ENCODE results near the gene TMEM255B. TPM values are rescaled to one million over a fixed set of nuclear protein-coding genes. Genes with fewer than 3 reads are reported as not detected.

The TMEM255B gene
- total and polyA plus RNA-seq, 4 donors, result 6.0 to 19.6 (median 14.8) TPM

- WGBS, 2 donors, result 21 to 56% methylated on average over 15 of the region's 15 CpGs
- Histone ChIP-seq H3K4me1 (ENCODE audit: control insufficient read depth in 5 of 5, insufficient read depth in 5 of 5, low read length in 5 of 5) (peaks cover 3 to 29% (median 10%) of the 10 kb centered on the region in 5 donors), H3K27ac (ENCODE audit: low read depth in 1 of 2, low read length in 1 of 2) (no peak overlapping the region), H3K4me3 (no peak overlapping the region), H3K9me3 (ENCODE audit: control insufficient read depth in 4 of 4, insufficient read depth in 3 of 4, low read length in 3 of 4) (no peaks in the 10 kb centered on the region), H3K9ac (ENCODE audit: insufficient read depth in 1 of 2, low read length in 2 of 2) (no peak overlapping the region), H3K27me3 (ENCODE audit: control insufficient read depth in 3 of 3, insufficient read depth in 3 of 3, low read length in 2 of 3) (no peaks in the 10 kb centered on the region), H3K36me3 (ENCODE audit: control insufficient read depth in 4 of 4, insufficient read depth in 4 of 4, low read length in 4 of 4) (peaks cover 0 to 17% (median 0%) of the 10 kb centered on the region in 4 donors)
- ATAC-seq (ENCODE audit: insufficient read depth, low FRiP score) (no peak), DNase-seq (no peak)
- TF ChIP-seq, protein P1, sequence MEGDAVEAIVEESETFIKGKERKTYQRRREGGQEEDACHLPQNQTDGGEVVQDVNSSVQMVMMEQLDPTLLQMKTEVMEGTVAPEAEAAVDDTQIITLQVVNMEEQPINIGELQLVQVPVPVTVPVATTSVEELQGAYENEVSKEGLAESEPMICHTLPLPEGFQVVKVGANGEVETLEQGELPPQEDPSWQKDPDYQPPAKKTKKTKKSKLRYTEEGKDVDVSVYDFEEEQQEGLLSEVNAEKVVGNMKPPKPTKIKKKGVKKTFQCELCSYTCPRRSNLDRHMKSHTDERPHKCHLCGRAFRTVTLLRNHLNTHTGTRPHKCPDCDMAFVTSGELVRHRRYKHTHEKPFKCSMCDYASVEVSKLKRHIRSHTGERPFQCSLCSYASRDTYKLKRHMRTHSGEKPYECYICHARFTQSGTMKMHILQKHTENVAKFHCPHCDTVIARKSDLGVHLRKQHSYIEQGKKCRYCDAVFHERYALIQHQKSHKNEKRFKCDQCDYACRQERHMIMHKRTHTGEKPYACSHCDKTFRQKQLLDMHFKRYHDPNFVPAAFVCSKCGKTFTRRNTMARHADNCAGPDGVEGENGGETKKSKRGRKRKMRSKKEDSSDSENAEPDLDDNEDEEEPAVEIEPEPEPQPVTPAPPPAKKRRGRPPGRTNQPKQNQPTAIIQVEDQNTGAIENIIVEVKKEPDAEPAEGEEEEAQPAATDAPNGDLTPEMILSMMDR (IDR thresholded peaks at IDR 0.05; ENCODE audit: control extremely low read depth, extremely low read depth), result no peak
Observed at GRCh38 chr13:113841353-113841650, 82.3 kb downstream of the TMEM255B start.

DNA sequence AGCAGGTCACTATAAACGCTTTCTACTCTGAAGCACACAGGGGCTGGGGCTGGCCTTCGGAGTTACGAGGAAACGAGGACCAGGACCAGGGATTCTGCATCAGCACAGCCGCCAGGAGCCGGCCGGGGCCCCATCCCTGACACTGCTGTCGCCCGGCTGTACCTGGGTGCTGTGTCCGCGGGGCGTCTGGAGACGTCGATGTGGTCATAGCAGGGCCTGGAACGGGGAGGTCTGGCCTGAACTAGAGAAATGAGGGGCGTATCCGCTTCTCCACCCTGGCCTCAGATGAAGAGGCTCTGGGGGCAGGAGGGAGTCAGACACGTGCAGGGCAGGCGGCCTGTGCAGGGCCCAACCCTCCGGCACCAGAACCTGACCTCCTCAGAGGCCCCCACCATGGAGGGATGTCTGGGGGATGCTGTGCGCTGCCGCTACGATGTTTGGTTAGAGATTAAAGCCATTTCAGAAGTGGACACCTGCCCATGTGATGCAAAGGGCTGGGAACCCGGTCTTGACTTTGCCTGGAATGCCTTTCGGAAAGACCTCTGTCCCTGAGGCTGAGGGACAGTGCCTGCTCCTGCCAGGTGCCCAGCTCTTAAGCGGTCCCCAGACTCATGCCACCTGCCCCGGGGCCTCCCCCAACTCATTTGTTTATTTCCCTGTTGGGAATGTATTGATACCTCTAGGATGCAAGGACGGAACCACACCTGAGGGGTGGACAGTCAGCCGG, 83.5 kb downstream of the TMEM255B start:
- ATAC-seq (ENCODE audit: insufficient read depth, low FRiP score) (no peak), DNase-seq (no peak)
- no peak overlapping the region for H3K4me3 ChIP-seq
- H3K27ac ChIP-seq (ENCODE audit: low read depth in 1 of 2, low read length in 1 of 2), result no peak overlapping the region
- H3K9ac ChIP-seq (ENCODE audit: insufficient read depth in 1 of 2, low read length in 2 of 2), result no peak overlapping the region
- 94 to 95% methylated on average over 29 of the region's 29 CpGs for WGBS, 2 donors
- peaks cover 3 to 24% (median 6%) of the 10 kb centered on the region in 5 donors for H3K4me1 ChIP-seq (ENCODE audit: control insufficient read depth in 5 of 5, insufficient read depth in 5 of 5, low read length in 5 of 5)
- H3K9me3 ChIP-seq (ENCODE audit: control insufficient read depth in 4 of 4, insufficient read depth in 3 of 4, low read length in 3 of 4), result no peaks in the 10 kb centered on the region
- TF ChIP-seq, protein P1 (IDR thresholded peaks at IDR 0.05; ENCODE audit: control extremely low read depth, extremely low read depth), result no peak
- no peaks in the 10 kb centered on the region for H3K27me3 ChIP-seq (ENCODE audit: control insufficient read depth in 3 of 3, insufficient read depth in 3 of 3, low read length in 2 of 3)
- H3K36me3 ChIP-seq (ENCODE audit: control insufficient read depth in 4 of 4, insufficient read depth in 4 of 4, low read length in 4 of 4), result peaks cover 0 to 16% (median 0%) of the 10 kb centered on the region in 4 donors

DNA sequence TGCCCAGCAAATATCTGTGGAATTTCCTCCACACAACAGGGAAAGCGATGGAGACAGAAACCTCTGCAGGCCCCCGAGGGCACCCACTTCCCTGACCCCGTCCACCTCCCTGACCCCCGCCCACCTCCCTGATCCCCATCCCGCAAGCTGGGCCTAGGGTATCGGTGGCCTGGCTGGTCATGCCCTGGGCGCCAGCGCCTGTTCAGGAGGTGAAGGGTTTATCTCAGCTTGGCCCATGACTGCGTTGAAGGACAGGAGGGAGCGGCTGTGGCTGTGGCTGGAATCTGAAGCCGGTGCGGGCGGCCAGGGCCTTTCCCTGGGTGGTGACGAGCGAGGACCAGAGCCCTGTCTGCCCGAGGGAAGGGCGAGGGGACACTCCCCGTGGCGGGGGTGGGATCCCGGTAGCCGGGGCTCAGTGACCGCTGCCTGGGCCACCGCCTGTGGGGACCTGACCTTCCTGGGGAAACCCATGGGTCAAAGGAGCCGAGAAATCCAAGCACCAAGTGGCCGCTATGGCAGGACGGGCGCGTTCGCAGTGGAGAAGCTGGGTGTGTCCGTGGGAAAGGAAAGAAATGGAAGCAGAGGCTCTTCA, 84.1 kb downstream of the TMEM255B start:
- H3K36me3 ChIP-seq (ENCODE audit: control insufficient read depth in 4 of 4, insufficient read depth in 4 of 4, low read length in 4 of 4), result peaks cover 0 to 16% (median 0%) of the 10 kb centered on the region in 4 donors
- H3K4me3 ChIP-seq, result no peak overlapping the region
- DNase-seq (no peak), ATAC-seq (ENCODE audit: insufficient read depth, low FRiP score) (no peak)
- H3K9ac ChIP-seq (ENCODE audit: insufficient read depth in 1 of 2, low read length in 2 of 2), result no peak overlapping the region
- peaks cover 3 to 17% (median 6%) of the 10 kb centered on the region in 5 donors for H3K4me1 ChIP-seq (ENCODE audit: control insufficient read depth in 5 of 5, insufficient read depth in 5 of 5, low read length in 5 of 5)
- 91% methylated on average over 26 to 30 of the region's 30 CpGs for WGBS, 2 donors
- H3K27me3 ChIP-seq (ENCODE audit: control insufficient read depth in 3 of 3, insufficient read depth in 3 of 3, low read length in 2 of 3), result no peaks in the 10 kb centered on the region
- H3K9me3 ChIP-seq (ENCODE audit: control insufficient read depth in 4 of 4, insufficient read depth in 3 of 4, low read length in 3 of 4), result no peaks in the 10 kb centered on the region
- TF ChIP-seq, protein P1 (IDR thresholded peaks at IDR 0.05; ENCODE audit: control extremely low read depth, extremely low read depth), result no peak
- H3K27ac ChIP-seq (ENCODE audit: low read depth in 1 of 2, low read length in 1 of 2), result no peak overlapping the region
